GM21515 (cell line): Measurements from ENCODE around the gene MAN2B1.
"Not testable (repeated sequence)": the region's sequence is repeated elsewhere in the genome, so short reads cannot be mapped to it uniquely, and the experiment has no call there.

Source experiments
- ATAC-seq: cut with Tn5 transposase; IDR thresholded peaks from one replicate; pipeline ENCODE4 v1.9.1; 2021; ENCODE audit not compliant: unreplicated experiment

Gene MAN2B1

GRCh38 chr19:12689581-12690216, 23.2 kb upstream of the MAN2B1 start:
- ATAC-seq: no peak

GRCh38 chr19:12689012-12689411, 22.5 kb upstream of the MAN2B1 start:
- ATAC-seq: no peak

- ATAC-seq: no peak
These were observed 21.1 kb upstream of the MAN2B1 start, which contains the start of gene GNG14 for GRCh38 chr19:12687496-12688196. Gene GNG14, plus strand, starts transcription at chr19:12687998. Its CDS starts 51 bp downstream, at chr19:12688049.

GRCh38 chr19:12685831-12686230, 19.3 kb upstream of the MAN2B1 start:
- ATAC-seq: no peak

GRCh38 chr19:12681074-12681987, 14.8 kb upstream of the MAN2B1 start, which contains the start of gene DHPS:
Gene DHPS, minus strand, starts transcription at chr19:12681880. Its CDS starts 114 bp downstream, at chr19:12681766.
- peak; percentile 54 for ATAC-seq

GRCh38 chr19:12680034-12680433, 13.5 kb upstream of the MAN2B1 start:
- ATAC-seq: no peak

GRCh38 chr19:12678039-12678438, 11.5 kb upstream of the MAN2B1 start:
- not testable (repeated sequence) for ATAC-seq

- no peak for ATAC-seq
These were observed 10.4 kb upstream of the MAN2B1 start for GRCh38 chr19:12676928-12677327.

- no peak for ATAC-seq
These were observed 9.8 kb upstream of the MAN2B1 start for GRCh38 chr19:12676384-12676792.

GRCh38 chr19:12675940-12676339, 9.4 kb upstream of the MAN2B1 start:
- no peak for ATAC-seq

GRCh38 chr19:12675399-12675798, 8.9 kb upstream of the MAN2B1 start:
- no peak for ATAC-seq

- no peak for ATAC-seq
These were observed 6.2 kb upstream of the MAN2B1 start for GRCh38 chr19:12672744-12673143.

- no peak for ATAC-seq
These were observed 3.8 kb upstream of the MAN2B1 start for GRCh38 chr19:12670159-12670928.

GRCh38 chr19:12669270-12670158, 3.0 kb upstream of the MAN2B1 start:
- no peak for ATAC-seq

GRCh38 chr19:12668932-12669269, 2.4 kb upstream of the MAN2B1 start:
- ATAC-seq: no peak

- ATAC-seq: no peak
These were observed 1.8 kb upstream of the MAN2B1 start for GRCh38 chr19:12668346-12668745.

- no peak for ATAC-seq
These were observed 1.3 kb upstream of the MAN2B1 start for GRCh38 chr19:12667731-12668302.

GRCh38 chr19:12665671-12666264, 774 bp downstream of the MAN2B1 start:
- no peak for ATAC-seq

- no peak for ATAC-seq
These were observed 1.3 kb downstream of the MAN2B1 start for GRCh38 chr19:12665281-12665573.
